ENCODE results near the gene LIMA1. TPM values are rescaled to one million over a fixed set of nuclear protein-coding genes. Genes with fewer than 3 reads are reported as not detected.
"Not testable (repeated sequence)": the region's sequence is repeated elsewhere in the genome, so short reads cannot be mapped to it uniquely, and the experiment has no call there.

Gene LIMA1
- total RNA-seq, 8 experiments from 2014 or later = 4.7 to 66.5 (median 14.8) TPM

DNA sequence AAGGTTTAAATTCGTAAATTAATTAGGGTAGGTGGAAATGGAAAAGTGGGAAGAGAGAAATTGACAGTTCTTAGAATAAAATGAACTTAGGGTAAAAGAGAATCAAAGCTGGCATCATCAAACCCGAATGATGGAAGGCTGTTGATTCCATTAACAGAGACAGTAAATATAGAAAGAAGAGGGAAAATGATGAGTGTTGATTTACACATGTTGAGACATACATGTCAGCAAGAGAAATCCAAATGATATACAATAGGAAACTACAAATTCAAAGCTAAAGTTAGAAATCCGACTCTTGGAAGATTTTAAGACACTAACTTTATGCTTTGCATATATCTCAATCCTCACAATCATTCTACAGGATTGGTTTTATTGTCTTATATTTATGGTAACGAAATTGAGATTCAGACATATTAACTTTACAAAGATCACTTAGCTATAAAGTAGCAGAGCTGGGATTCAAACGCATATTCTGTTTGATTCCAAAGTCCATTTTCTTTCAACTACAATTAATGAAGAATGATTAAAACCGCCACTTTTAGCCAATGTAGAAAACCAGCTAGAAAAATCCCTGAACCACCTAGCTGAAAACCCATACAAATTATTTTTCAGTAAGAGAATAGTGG is 30.2 kb downstream of the LIMA1 start:
- Histone ChIP-seq H3K4me3 (no peak overlapping the region), H3K27ac (no peak overlapping the region), H3K4me1 (replicated peaks in 1 of 2) (no peaks in the 10 kb centered on the region)
- 25 to 91% (median 75%) methylated on average over 2 to 6 of the region's 6 CpGs for WGBS, 10 experiments
- no peak for ATAC-seq (replicated peaks in 6 of 8)
- in situ Hi-C loops (cut with MboI; ENCODE audit: low pct_unique_long_range_greater_than_20kb in 2 of 9, low sequenced_read_pairs in 9 of 9, unreplicated experiment in 9 of 9) = no loop called here

DNA sequence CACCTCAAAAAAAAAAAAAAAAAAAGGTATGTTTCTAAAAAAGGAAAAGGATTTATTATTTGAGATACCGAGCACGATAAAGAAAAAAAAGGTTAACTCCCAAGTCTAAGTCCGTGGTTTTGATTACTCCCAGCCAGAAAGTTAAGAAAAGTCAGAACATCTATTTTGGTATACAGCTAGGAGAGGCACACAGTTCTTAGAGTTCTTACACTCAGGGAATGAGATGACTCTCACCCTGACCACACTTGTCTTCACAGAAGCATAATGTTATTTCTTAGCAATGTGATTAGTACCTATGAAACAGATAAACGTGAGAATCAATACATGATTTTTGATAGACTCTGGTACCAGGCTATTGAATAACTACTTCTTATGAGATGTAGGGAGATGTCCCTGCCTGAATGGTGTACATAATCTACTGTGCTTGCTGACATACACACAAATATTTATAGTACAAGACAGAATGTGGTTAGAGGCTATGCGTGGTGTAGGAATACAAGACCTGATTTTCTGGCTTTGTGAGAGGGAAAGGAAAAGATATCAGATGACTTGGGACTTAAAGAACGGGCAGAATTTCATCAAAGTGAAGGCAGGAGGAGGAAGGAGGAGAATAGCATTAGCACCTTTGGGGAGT is 31.6 kb downstream of the LIMA1 start:
- Histone ChIP-seq H3K27ac (no peak overlapping the region), H3K4me1 (replicated peaks in 1 of 2) (no peaks in the 10 kb centered on the region), H3K4me3 (no peak overlapping the region)
- no peak for ATAC-seq (replicated peaks in 6 of 8)
- WGBS, 10 experiments = 61 to 100% (median 87%) methylated on average over 1 to 6 of the region's 6 CpGs; no CpG with 5 or more reads in 1 of the 10 experiments
- in situ Hi-C loops (cut with MboI; ENCODE audit: low pct_unique_long_range_greater_than_20kb in 2 of 9, low sequenced_read_pairs in 9 of 9, unreplicated experiment in 9 of 9) = no loop called here

DNA sequence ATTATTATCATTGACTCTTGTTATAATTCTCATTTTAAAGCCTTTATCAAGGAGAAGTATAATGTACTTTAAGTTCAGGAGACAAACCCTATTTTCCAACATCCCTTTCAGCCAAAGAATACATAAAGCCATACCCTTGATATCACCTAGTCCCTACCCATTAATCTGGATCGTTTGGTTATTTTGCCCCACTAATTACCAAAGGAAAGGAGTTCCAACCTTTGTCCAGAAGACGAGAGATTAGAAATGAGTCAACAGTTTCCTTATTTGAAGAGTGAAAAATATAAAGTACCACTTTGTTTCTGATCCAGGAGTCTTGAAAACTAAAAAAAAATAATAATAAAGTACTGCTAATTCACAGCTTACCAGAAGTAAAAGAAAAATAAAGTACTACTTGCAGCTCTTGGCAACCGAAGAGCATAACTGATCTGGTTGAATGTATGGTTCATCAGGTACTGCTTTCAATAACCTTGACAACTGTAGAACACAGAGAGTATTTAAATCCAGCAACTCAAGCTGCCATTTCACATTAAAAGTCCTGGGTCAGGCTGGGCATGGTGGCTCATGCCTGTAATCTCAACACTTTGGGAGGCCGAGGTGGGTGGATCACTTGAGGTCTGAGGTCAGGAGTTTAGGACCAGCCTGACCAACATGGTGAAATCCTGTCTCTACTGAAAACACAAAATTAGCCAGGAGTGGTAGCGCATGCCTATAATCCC is 33.7 kb downstream of the LIMA1 start:
- H3K4me3 ChIP-seq = no peak overlapping the region
- WGBS, 10 experiments = 50 to 94% (median 81%) methylated on average over 1 to 5 of the region's 5 CpGs
- no peaks in the 10 kb centered on the region for H3K4me1 ChIP-seq (replicated peaks in 1 of 2)
- in situ Hi-C loops (cut with MboI; ENCODE audit: low pct_unique_long_range_greater_than_20kb in 2 of 9, low sequenced_read_pairs in 9 of 9, unreplicated experiment in 9 of 9) = no loop called here
- no peak overlapping the region for H3K27ac ChIP-seq
- no peak for ATAC-seq (replicated peaks in 6 of 8)

GRCh38 chr12:50248883-50249282 is 34.4 kb downstream of the LIMA1 start:
- no peak for ATAC-seq (replicated peaks in 6 of 8)
- in situ Hi-C loops (cut with MboI; ENCODE audit: low pct_unique_long_range_greater_than_20kb in 2 of 9, low sequenced_read_pairs in 9 of 9, unreplicated experiment in 9 of 9) = no loop called here

DNA sequence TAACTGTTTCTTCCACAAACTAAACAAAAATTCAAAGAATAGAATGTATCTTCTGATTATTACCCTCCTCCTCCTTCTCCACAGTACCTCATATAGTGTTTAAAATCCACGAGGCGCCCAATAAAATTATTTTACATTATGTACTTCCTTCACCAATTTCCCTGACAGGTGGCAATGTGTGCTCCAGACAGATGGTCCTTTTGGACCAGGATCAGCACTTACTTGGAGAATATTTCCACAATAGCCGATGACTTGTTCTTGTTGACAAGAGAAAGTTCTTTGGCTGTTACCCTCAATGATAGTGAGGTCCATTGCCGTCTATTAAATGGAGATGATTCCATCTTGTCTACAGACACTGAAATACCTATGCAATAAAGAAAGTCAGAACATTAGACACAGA is 34.9 kb downstream of the LIMA1 start:
- no peak for ATAC-seq (replicated peaks in 6 of 8)
- no peak overlapping the region for H3K4me3 ChIP-seq
- WGBS, 10 experiments = 63 to 100% (median 90%) methylated on average over 1 to 4 of the region's 4 CpGs; no CpG with 5 or more reads in 1 of the 10 experiments
- H3K4me1 ChIP-seq (replicated peaks in 1 of 2) = no peaks in the 10 kb centered on the region
- H3K27ac ChIP-seq = no peak overlapping the region
- in situ Hi-C loops (cut with MboI; ENCODE audit: low pct_unique_long_range_greater_than_20kb in 2 of 9, low sequenced_read_pairs in 9 of 9, unreplicated experiment in 9 of 9) = no loop called here

More at GRCh38 chr12:50248883-50249282, 34.4 kb downstream of the LIMA1 start:
- Histone ChIP-seq H3K4me3 (no peak overlapping the region), H3K4me1 (replicated peaks in 1 of 2) (no peaks in the 10 kb centered on the region), H3K27ac (no peak overlapping the region)
- 100% methylated on average over 2 of the region's 2 CpGs; no CpG with 5 or more reads in 6 of the 10 experiments for WGBS, 10 experiments

GRCh38 chr12:50247665-50248064 is 35.7 kb downstream of the LIMA1 start:
- in situ Hi-C loops (cut with MboI; ENCODE audit: low pct_unique_long_range_greater_than_20kb in 2 of 9, low sequenced_read_pairs in 9 of 9, unreplicated experiment in 9 of 9); H3K4me3 ChIP-seq; ATAC-seq (replicated peaks in 6 of 8); H3K27ac ChIP-seq; H3K4me1 ChIP-seq (replicated peaks in 1 of 2): not testable (repeated sequence)
- 50 to 100% (median 87%) methylated on average over 1 to 7 of the region's 9 CpGs; no CpG with 5 or more reads in 6 of the 10 experiments for WGBS, 10 experiments

DNA sequence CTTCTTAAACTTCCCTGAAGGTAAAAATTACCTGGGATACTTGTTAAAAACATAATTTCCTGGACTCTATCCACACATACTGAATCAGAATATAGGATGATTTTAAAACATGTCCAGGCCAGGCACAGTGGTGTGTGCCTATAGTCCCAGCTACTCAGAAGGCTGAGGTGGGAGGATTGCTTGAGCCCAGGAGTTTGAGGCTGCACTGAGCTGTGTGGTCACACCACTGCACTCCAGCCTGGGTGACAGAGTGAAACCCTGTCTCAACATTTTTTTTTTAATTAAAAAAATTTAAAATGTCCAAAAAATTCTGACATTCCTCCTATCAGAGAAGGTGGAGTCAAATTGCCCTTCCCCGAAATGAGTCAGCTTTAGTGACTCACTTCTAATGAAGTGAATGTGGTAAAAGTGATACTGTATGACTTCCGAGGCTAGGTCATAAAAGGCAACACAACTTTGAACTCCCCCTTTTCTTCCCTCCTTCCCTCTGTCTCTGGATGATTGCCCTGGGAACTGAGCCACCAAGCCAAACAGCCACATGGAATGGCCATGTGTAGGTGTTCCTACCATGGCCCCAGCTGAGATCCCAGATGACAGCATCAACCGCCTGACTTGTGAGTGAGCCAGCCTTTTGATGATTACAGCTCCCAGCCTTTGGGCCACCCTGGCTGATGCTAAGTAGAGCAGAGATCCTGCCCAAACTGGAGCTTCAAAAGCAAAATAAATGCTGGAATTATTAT is 36.3 kb downstream of the LIMA1 start:
- no peak overlapping the region for H3K27ac ChIP-seq
- WGBS, 10 experiments = 0 to 100% (median 60%) methylated on average over 1 of the region's 3 CpGs; no CpG with 5 or more reads in 5 of the 10 experiments
- no peak overlapping the region for H3K4me3 ChIP-seq
- no peaks in the 10 kb centered on the region for H3K4me1 ChIP-seq (replicated peaks in 1 of 2)
- in situ Hi-C loops (cut with MboI; ENCODE audit: low pct_unique_long_range_greater_than_20kb in 2 of 9, low sequenced_read_pairs in 9 of 9, unreplicated experiment in 9 of 9) = no loop called here
- peak in 5 of 8 experiments; percentile 31 to 90 (median 70) for ATAC-seq (replicated peaks in 6 of 8)

DNA sequence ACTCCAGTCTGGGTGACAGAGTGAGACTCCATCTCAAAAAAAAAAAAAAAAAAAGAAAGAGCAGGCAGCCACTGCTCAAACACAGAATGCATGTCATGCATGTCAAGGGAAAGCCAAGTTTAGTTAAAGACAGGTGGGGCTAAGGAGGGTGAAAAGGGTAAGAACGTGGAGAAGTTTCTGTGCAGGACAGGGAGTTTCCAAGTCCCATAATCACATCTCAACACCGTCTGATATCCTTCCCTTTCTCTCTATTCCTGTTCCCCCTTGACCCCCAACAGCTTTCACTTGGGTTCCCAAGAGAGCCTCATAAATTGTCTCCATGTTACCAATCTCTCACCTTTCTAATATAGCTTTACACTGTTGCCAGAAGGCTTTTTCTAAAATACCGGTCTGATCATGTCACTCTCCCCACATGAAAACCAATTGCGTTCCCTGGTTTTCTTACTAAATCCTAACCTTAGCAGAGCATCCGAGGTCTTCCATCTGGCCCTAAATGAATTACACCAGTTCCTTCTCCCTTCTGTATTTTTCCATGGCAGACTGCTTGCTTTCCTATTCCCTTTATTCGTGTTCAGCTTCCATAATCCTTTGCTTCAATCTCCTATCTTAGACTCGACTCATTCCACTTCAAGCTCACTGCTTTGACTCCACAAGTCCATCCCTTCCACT is 37.0 kb downstream of the LIMA1 start:
- 37 to 93% (median 73%) methylated on average over 3 to 7 of the region's 7 CpGs for WGBS, 10 experiments
- Histone ChIP-seq H3K4me1 (replicated peaks in 1 of 2) (no peaks in the 10 kb centered on the region), H3K27ac (no peak overlapping the region), H3K4me3 (no peak overlapping the region)
- in situ Hi-C loops (cut with MboI; ENCODE audit: low pct_unique_long_range_greater_than_20kb in 2 of 9, low sequenced_read_pairs in 9 of 9, unreplicated experiment in 9 of 9) = no loop called here
- no peak for ATAC-seq (replicated peaks in 6 of 8)

DNA sequence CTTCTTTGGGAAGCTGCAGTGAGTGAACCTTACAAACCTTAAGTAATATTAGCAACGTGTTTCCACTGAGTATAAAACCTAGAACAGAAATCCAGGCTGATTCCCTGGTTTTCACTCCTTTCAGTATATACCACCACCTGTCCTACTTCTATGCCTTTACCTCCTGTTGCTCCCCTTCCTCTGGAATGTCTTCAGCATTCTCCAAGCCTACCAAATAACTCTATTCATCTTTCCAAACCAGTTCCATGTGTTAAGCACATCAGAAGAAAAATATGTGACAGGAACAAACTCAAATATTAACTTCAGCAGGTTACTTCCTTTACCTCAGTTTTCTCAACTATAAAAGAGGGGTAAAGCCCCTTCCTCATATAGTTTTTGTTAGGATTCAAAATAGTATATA is 39.8 kb downstream of the LIMA1 start:
- Histone ChIP-seq H3K4me3 (no peak overlapping the region), H3K27ac (no peak overlapping the region), H3K4me1 (replicated peaks in 1 of 2) (no peaks in the 10 kb centered on the region)
- in situ Hi-C loops (cut with MboI; ENCODE audit: low pct_unique_long_range_greater_than_20kb in 2 of 9, low sequenced_read_pairs in 9 of 9, unreplicated experiment in 9 of 9) = no loop called here
- no peak for ATAC-seq (replicated peaks in 6 of 8)
- 0 to 80% (median 36%) methylated on average over 1 of the region's 1 CpG; no CpG with 5 or more reads in 4 of the 10 experiments for WGBS, 10 experiments

DNA sequence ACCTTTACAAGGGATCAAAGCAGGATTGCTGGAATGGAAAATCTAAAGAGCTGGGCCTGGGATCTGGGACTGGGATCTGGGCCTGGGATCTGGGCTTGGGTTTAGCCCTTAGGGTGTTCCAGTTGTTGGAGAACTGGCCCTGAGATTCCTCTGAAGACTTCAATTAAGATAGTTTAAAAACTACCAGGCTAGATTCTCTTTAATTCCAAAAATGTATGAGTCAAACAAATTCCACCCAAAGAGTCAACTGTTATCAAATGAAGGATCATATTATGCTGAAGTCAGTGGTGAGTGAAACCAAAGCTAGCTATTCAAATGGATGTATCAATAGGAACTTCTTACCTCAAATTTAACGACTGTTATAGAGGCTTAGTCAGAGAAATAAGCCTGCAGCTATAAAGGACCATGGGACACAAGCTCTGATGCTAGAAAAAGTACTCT is 40.5 kb downstream of the LIMA1 start:
- no peak overlapping the region for H3K4me3 ChIP-seq
- in situ Hi-C loops (cut with MboI; ENCODE audit: low pct_unique_long_range_greater_than_20kb in 2 of 9, low sequenced_read_pairs in 9 of 9, unreplicated experiment in 9 of 9) = no loop called here
- H3K27ac ChIP-seq = no peak overlapping the region
- H3K4me1 ChIP-seq (replicated peaks in 1 of 2) = no peaks in the 10 kb centered on the region
- WGBS, 10 experiments = 0 to 93% (median 14%) methylated on average over 1 of the region's 1 CpG; no CpG with 5 or more reads in 5 of the 10 experiments
- peak in 2 of 8 experiments; percentile 6 to 19 for ATAC-seq (replicated peaks in 6 of 8)

- no peak for ATAC-seq (replicated peaks in 6 of 8)
- 71 to 100% (median 100%) methylated on average over 1 of the region's 1 CpG; no CpG with 5 or more reads in 1 of the 10 experiments for WGBS, 10 experiments
- in situ Hi-C loops (cut with MboI; ENCODE audit: low pct_unique_long_range_greater_than_20kb in 2 of 9, low sequenced_read_pairs in 9 of 9, unreplicated experiment in 9 of 9) = no loop called here
- Histone ChIP-seq H3K4me1 (replicated peaks in 1 of 2) (no peaks in the 10 kb centered on the region), H3K4me3 (no peak overlapping the region), H3K27ac (no peak overlapping the region)
These were observed 42.1 kb downstream of the LIMA1 start for GRCh38 chr12:50241178-50241577.

DNA sequence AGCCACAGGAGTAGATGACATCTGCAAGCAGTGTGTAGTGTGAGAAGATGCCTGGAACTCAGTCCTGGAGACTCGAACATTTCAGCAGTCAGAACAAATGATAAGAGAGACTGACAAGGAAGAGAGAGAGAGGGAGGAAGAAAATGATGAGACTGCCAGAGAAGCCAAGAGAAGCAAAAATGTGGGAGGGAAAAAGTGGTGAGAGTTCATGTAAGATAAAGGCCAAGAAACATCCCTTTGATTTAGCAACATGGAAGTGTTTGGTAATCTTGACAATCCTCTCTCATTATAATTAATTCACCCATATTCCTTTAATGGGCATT is 42.6 kb downstream of the LIMA1 start:
- H3K4me1 ChIP-seq (replicated peaks in 1 of 2) = no peaks in the 10 kb centered on the region
- whole genome bisulfite sequencing, 10 experiments = 0 to 83% (median 55%) methylated on average over 1 of the region's 1 CpG; no CpG with 5 or more reads in 2 of the 10 experiments
- in situ Hi-C loops (cut with MboI; ENCODE audit: low pct_unique_long_range_greater_than_20kb in 2 of 9, low sequenced_read_pairs in 9 of 9, unreplicated experiment in 9 of 9) = no loop called here
- no peak overlapping the region for H3K4me3 ChIP-seq
- no peak overlapping the region for H3K27ac ChIP-seq
- ATAC-seq (replicated peaks in 6 of 8) = no peak

Measured in motor neuron (in vitro differentiated cells).